HCT116 (cell line): Measurements from ENCODE around the gene ADORA1. TPM values are rescaled to one million over a fixed set of nuclear protein-coding genes. Genes with fewer than 3 reads are reported as not detected.

Experiments
- ATAC-seq: fragments of 200-7000 bp; cut with Tn5 transposase; 2 replicates; pipeline ENCODE4 v1.9.1; 2020; ENCODE audit warnings: mild to moderate bottlenecking, moderate library complexity
- BruUV-seq: library from RNA; stranded (reverse); fragments of 400-500 nt; replicated peaks from 2 replicates; lab custom pipeline; 2021; lab: Mats Ljungman, UMichigan
- CTCF ChIA-PET: fragments of 300-600 bp; sonication (Branson Sonifier 250); formaldehyde crosslinking; loops from one replicate; lab custom pipeline; 2021; ENCODE audit warnings: antibody characterized with exemption; lab: Charles Lee
- POLR2A ChIA-PET: fragments of 300-600, 350-600 bp; sonication (Branson Sonifier 250); formaldehyde crosslinking; loops from one replicate; lab custom pipeline; 2021; ENCODE audit warnings: antibody characterized with exemption; lab: Charles Lee
- RAD21 ChIA-PET, 2 experiments: fragments of 300-600 bp; sonication (Branson Sonifier 250); formaldehyde crosslinking; loops; one replicate each; lab custom pipeline; 2023; ENCODE audit warnings: low total read pairs in 2 of 2; ENCODE audit not compliant: uncharacterized antibody in 2 of 2, unreplicated experiment in 2 of 2, low non-redundant PET in 1 of 2; lab: Charles Lee
- DNase-seq: peaks from one replicate; pipeline ENCODE4 v3.0.0-alpha.2; 2010; ENCODE audit warnings: low read depth, low spot score
- H2AFZ ChIP-seq: fragments of 200-600 bp; shearing (Covaris generic), sonication (generic); 2 replicates; pipeline ENCODE4 v1.6.1; 2017; ENCODE audit warnings: low read depth, mixed run types, mixed read lengths, antibody characterized with exemption, low read length; ENCODE audit not compliant: poor library complexity, severe bottlenecking
- H3K27ac ChIP-seq: 2 replicates; pipeline ENCODE4 v1.5.1; 2012; ENCODE audit warnings: low read depth, low read length
- H3K27me3 ChIP-seq: fragments of 200-600 bp; sonication (generic); 2 replicates; pipeline ENCODE4 v1.6.1; 2016; ENCODE audit warnings: mixed run types, low read length, mixed read lengths; ENCODE audit not compliant: insufficient read depth
- H3K36me3 ChIP-seq, 2 experiments: fragments of 200-500 bp in 1 of 2; fragments of 200-600 bp in 1 of 2; sonication (Bioruptor generic) in 1 of 2; sonication (generic) in 1 of 2; 2 replicates each; pipeline versions ENCODE4 v1.5.1 to v1.6.1; 2014 to 2016; ENCODE audit warnings: low read length in 2 of 2, inconsistent platforms in 1 of 2, mixed read lengths in 1 of 2, mixed run types in 1 of 2; ENCODE audit not compliant: insufficient read depth in 2 of 2, control insufficient read depth in 1 of 2
- H3K4me1 ChIP-seq, 2 experiments: fragments of 200-600 bp in 1 of 2; sonication (generic) in 1 of 2; 2 replicates each; pipeline versions ENCODE4 v1.5.1 to v1.6.1; 2012 to 2017; ENCODE audit warnings: low read length in 2 of 2, inconsistent platforms in 1 of 2, mild to moderate bottlenecking in 1 of 2, mixed read lengths in 1 of 2, mixed run types in 1 of 2, moderate library complexity in 1 of 2; ENCODE audit not compliant: insufficient read depth in 2 of 2, control insufficient read depth in 1 of 2
- H3K4me2 ChIP-seq: fragments of 200-600 bp; sonication (generic); 2 replicates; pipeline ENCODE4 v1.6.1; 2017; ENCODE audit warnings: mixed run types, low read length, mixed read lengths
- H3K4me3 ChIP-seq, 2 experiments: fragments of 200-600 bp in 1 of 2; sonication (generic) in 1 of 2; replicated peaks in 1 of 2; 2 replicates each; pipeline ENCODE4 v1.5.1; 2011 to 2016; ENCODE audit warnings: low read length in 2 of 2, control low read depth in 1 of 2, low read depth in 1 of 2, mild to moderate bottlenecking in 1 of 2, mixed read lengths in 1 of 2, mixed run types in 1 of 2
- H3K79me2 ChIP-seq: fragments of 200-600 bp; sonication (generic); 2 replicates; pipeline ENCODE4 v1.6.1; 2017; ENCODE audit warnings: mild to moderate bottlenecking, mixed run types, low read length, moderate library complexity, mixed read lengths; ENCODE audit not compliant: insufficient read depth
- H3K9ac ChIP-seq: fragments of 200-600 bp; sonication (generic); 2 replicates; pipeline ENCODE4 v1.6.1; 2016; ENCODE audit warnings: low read length, mixed read lengths
- H3K9me2 ChIP-seq: fragments of 200-600 bp; sonication (generic), shearing (Covaris generic); 2 replicates; pipeline ENCODE4 v1.6.1; 2017; ENCODE audit warnings: mixed run types, mild to moderate bottlenecking, moderate library complexity; ENCODE audit not compliant: insufficient read depth
- H3K9me3 ChIP-seq, 2 experiments: fragments of 200-500 bp in 1 of 2; fragments of 200-600 bp in 1 of 2; sonication (Bioruptor generic) in 1 of 2; sonication (generic) in 1 of 2; 2 replicates each; pipeline ENCODE4 v1.6.1; 2014 to 2017; ENCODE audit warnings: low read length in 2 of 2, mixed read lengths in 2 of 2, inconsistent platforms in 1 of 2, low read depth in 1 of 2, mild to moderate bottlenecking in 1 of 2, mixed run types in 1 of 2, moderate library complexity in 1 of 2; ENCODE audit not compliant: control insufficient read depth in 1 of 2, insufficient read depth in 1 of 2
- H4K20me1 ChIP-seq: fragments of 200-600 bp; sonication (generic), shearing (Covaris generic); 2 replicates; pipeline ENCODE4 v1.6.1; 2017; ENCODE audit warnings: mixed run types, mild to moderate bottlenecking, moderate library complexity; ENCODE audit not compliant: insufficient read depth
- CBX3 ChIP-seq: IDR thresholded peaks from 2 replicates; pipeline ENCODE4 v1.6.1; 2012; ENCODE audit warnings: low read depth
- EGR1 ChIP-seq: IDR thresholded peaks from 2 replicates; pipeline ENCODE4 v1.6.1; 2012; ENCODE audit warnings: low read depth
- EZH2 ChIP-seq: fragments of 200-600 bp; sonication (generic); IDR thresholded peaks from 2 replicates; pipeline ENCODE4 v1.6.1; 2017; ENCODE audit warnings: antibody characterized with exemption, mixed run types
- EZH2phosphoT487 ChIP-seq: fragments of 200-600 bp; IDR thresholded peaks from 2 replicates; pipeline ENCODE4 v1.6.1; 2018; ENCODE audit warnings: antibody characterized with exemption, borderline replicate concordance
- FOSL1 ChIP-seq: IDR thresholded peaks from 2 replicates; pipeline ENCODE4 v1.6.1; 2012; ENCODE audit warnings: low read depth
- JUND ChIP-seq: IDR thresholded peaks from 2 replicates; pipeline ENCODE4 v1.6.1; 2012
- POLR2A ChIP-seq: IDR thresholded peaks from 2 replicates; pipeline ENCODE4 v1.7.0; 2011; ENCODE audit warnings: borderline replicate concordance; ENCODE audit not compliant: insufficient read depth, insufficient read length; ENCODE audit errors: extremely low read depth
- POLR2AphosphoS5 ChIP-seq: IDR thresholded peaks from 2 replicates; pipeline ENCODE4 v1.6.1; 2011; ENCODE audit warnings: mild to moderate bottlenecking, low read depth, low read length, moderate library complexity
- RAD21 ChIP-seq: IDR thresholded peaks from 2 replicates; pipeline ENCODE4 v1.6.1; 2012; ENCODE audit warnings: low read depth, mild to moderate bottlenecking
- SIN3A ChIP-seq: IDR thresholded peaks from 2 replicates; pipeline ENCODE4 v1.6.1; 2012; ENCODE audit warnings: low read depth
- SP1 ChIP-seq: IDR thresholded peaks from 2 replicates; pipeline ENCODE4 v1.6.1; 2012; ENCODE audit warnings: low read depth
- SRF ChIP-seq: IDR thresholded peaks from 2 replicates; pipeline ENCODE4 v1.6.1; 2012; ENCODE audit warnings: low read depth
- YY1 ChIP-seq: IDR thresholded peaks from 2 replicates; pipeline ENCODE4 v1.6.1; 2011; ENCODE audit warnings: low read length, low read depth, moderate library complexity, mild to moderate bottlenecking; ENCODE audit not compliant: insufficient replicate concordance; ENCODE audit errors: extremely low read depth
- intact Hi-C: fragments of 100-400 bp; cut with micrococcal nuclease; formaldehyde crosslinking; loops from 2 replicates; pipeline ENCODE4 v1.10.0; 2022
- total RNA-seq: library from RNA; stranded (reverse); gene quantifications from one replicate; pipeline ENCODE4 v1.2.1, GENCODE V29; 2021; ENCODE audit not compliant: unreplicated experiment
- TF ChIP-seq, protein P1 (sequence below): IDR thresholded peaks from 2 replicates; pipeline ENCODE4 v1.6.1; 2012
- TF ChIP-seq, protein P2 (sequence below), 3 experiments: fragments of 200-600 bp in 1 of 3; sonication (generic) in 1 of 3; IDR thresholded peaks in 2 of 3; conservative IDR thresholded peaks in 1 of 3; 2 replicates each; pipeline ENCODE4 v1.5.1; 2012 to 2017; ENCODE audit warnings: low read depth in 2 of 3, low read length in 2 of 3, antibody characterized with exemption in 1 of 3, borderline replicate concordance in 1 of 3, control low read depth in 1 of 3, mild to moderate bottlenecking in 1 of 3, mixed read lengths in 1 of 3, mixed run types in 1 of 3, moderate library complexity in 1 of 3; ENCODE audit not compliant: insufficient read depth in 1 of 3
- TF ChIP-seq, protein P3 (sequence below): IDR thresholded peaks from 2 replicates; pipeline ENCODE4 v1.6.1; 2012; ENCODE audit warnings: low read depth

Gene ADORA1
- total RNA-seq, 1 experiment from 2014 or later: 2.8 TPM

DNA sequence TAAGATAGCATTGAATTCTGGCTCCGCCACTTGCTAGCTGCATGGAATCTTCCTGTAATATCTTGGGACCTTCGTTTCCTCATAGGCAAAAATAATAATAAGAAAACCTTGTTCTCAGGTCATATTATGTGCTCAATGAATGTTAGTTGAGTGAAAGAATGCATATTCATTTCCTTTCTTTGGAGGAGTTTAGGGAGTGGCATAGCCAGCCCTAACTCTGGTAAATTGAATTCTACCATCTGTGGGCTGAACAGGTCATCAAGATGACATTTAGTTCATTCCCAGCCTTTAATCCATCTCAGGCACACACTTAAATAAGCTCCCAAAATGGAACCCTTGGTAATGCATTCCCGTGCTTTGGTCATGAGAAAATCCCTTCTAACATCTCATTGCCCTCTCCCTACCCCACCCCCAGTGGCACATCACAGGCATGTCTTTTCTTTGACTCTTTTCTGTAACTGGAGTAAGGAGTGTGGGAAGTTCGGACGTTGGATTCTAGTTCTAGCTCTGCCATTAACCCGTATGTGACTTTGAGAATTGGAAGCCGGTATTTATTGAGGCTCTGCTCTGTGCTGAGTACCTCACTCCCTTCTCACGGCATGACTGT lies 28.5 kb upstream of the ADORA1 start:
- H3K9me3 ChIP-seq: peaks cover 12 to 14% of the 10 kb centered on the region in 2 experiments; a peak in 3 of 4 replicates
- H3K9ac ChIP-seq: no peak overlapping the region
- no peak overlapping the region for H3K4me3 ChIP-seq
- TF ChIP-seq, protein P1, sequence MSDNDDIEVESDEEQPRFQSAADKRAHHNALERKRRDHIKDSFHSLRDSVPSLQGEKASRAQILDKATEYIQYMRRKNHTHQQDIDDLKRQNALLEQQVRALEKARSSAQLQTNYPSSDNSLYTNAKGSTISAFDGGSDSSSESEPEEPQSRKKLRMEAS: no peak
- no peak for TF ChIP-seq RAD21
- TF ChIP-seq EGR1: no peak
- no peak for TF ChIP-seq EZH2
- no peak for TF ChIP-seq CBX3
- TF ChIP-seq, protein P2, sequence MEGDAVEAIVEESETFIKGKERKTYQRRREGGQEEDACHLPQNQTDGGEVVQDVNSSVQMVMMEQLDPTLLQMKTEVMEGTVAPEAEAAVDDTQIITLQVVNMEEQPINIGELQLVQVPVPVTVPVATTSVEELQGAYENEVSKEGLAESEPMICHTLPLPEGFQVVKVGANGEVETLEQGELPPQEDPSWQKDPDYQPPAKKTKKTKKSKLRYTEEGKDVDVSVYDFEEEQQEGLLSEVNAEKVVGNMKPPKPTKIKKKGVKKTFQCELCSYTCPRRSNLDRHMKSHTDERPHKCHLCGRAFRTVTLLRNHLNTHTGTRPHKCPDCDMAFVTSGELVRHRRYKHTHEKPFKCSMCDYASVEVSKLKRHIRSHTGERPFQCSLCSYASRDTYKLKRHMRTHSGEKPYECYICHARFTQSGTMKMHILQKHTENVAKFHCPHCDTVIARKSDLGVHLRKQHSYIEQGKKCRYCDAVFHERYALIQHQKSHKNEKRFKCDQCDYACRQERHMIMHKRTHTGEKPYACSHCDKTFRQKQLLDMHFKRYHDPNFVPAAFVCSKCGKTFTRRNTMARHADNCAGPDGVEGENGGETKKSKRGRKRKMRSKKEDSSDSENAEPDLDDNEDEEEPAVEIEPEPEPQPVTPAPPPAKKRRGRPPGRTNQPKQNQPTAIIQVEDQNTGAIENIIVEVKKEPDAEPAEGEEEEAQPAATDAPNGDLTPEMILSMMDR (IDR thresholded peaks at IDR 0.05 in 2 of 3, conservative IDR thresholded peaks at IDR 0.05 in 1 of 3; ENCODE audit: borderline replicate concordance in 1 of 3, insufficient read depth in 1 of 3, low read depth in 2 of 3, low read length in 2 of 3): no peak
- TF ChIP-seq SP1: no peak
- TF ChIP-seq JUND: no peak
- TF ChIP-seq FOSL1: no peak
- no peak for TF ChIP-seq SRF
- no peak for TF ChIP-seq POLR2A
- TF ChIP-seq YY1: no peak
- TF ChIP-seq, protein P3, sequence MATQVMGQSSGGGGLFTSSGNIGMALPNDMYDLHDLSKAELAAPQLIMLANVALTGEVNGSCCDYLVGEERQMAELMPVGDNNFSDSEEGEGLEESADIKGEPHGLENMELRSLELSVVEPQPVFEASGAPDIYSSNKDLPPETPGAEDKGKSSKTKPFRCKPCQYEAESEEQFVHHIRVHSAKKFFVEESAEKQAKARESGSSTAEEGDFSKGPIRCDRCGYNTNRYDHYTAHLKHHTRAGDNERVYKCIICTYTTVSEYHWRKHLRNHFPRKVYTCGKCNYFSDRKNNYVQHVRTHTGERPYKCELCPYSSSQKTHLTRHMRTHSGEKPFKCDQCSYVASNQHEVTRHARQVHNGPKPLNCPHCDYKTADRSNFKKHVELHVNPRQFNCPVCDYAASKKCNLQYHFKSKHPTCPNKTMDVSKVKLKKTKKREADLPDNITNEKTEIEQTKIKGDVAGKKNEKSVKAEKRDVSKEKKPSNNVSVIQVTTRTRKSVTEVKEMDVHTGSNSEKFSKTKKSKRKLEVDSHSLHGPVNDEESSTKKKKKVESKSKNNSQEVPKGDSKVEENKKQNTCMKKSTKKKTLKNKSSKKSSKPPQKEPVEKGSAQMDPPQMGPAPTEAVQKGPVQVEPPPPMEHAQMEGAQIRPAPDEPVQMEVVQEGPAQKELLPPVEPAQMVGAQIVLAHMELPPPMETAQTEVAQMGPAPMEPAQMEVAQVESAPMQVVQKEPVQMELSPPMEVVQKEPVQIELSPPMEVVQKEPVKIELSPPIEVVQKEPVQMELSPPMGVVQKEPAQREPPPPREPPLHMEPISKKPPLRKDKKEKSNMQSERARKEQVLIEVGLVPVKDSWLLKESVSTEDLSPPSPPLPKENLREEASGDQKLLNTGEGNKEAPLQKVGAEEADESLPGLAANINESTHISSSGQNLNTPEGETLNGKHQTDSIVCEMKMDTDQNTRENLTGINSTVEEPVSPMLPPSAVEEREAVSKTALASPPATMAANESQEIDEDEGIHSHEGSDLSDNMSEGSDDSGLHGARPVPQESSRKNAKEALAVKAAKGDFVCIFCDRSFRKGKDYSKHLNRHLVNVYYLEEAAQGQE: no peak
- TF ChIP-seq SIN3A: no peak
- TF ChIP-seq EZH2phosphoT487: no peak
- TF ChIP-seq POLR2AphosphoS5: no peak
- H3K36me3 ChIP-seq: no peaks in the 10 kb centered on the region
- intact Hi-C loops: no loop called here
- H3K27me3 ChIP-seq: no peaks in the 10 kb centered on the region
- no peaks in the 10 kb centered on the region for H3K79me2 ChIP-seq
- no peak overlapping the region for H3K4me2 ChIP-seq
- H3K4me1 ChIP-seq: no peaks in the 10 kb centered on the region; a peak in 1 of 4 replicates
- H3K27ac ChIP-seq: no peak overlapping the region
- no peak overlapping the region for H2AFZ ChIP-seq
- ATAC-seq: no peak
- BruUV-seq: no TSS peak
- ChIA-PET RAD21 (no interaction called here), CTCF (interaction anchor here (1.0 to 1.4 kb wide), 4 partner anchors 14 to 169 kb away, joined by 3 to 4 read pairs (median 3); no protein-coding TSS in a partner anchor), POLR2A (no interaction called here)
- H3K9me2 ChIP-seq: no peaks in the 10 kb centered on the region
- DNase-seq: no peak
- H4K20me1 ChIP-seq: no peaks in the 10 kb centered on the region
